ENCODE data around the gene GNG14.

The GNG14 gene

GRCh38 chr19:12668932-12669269, 18.9 kb upstream of the GNG14 start:
- H3K9me2 ChIP-seq (replicated peaks; ENCODE audit: low read depth, low read length): no peaks in the 10 kb centered on the region
- peaks cover 38% of the 10 kb centered on the region for H3K79me2 ChIP-seq (ENCODE audit: insufficient read depth, low read length)
- H3K4me3 ChIP-seq (ENCODE audit: low read length, poor library complexity, severe bottlenecking): peak overlapping the region; percentile 79

DNA sequence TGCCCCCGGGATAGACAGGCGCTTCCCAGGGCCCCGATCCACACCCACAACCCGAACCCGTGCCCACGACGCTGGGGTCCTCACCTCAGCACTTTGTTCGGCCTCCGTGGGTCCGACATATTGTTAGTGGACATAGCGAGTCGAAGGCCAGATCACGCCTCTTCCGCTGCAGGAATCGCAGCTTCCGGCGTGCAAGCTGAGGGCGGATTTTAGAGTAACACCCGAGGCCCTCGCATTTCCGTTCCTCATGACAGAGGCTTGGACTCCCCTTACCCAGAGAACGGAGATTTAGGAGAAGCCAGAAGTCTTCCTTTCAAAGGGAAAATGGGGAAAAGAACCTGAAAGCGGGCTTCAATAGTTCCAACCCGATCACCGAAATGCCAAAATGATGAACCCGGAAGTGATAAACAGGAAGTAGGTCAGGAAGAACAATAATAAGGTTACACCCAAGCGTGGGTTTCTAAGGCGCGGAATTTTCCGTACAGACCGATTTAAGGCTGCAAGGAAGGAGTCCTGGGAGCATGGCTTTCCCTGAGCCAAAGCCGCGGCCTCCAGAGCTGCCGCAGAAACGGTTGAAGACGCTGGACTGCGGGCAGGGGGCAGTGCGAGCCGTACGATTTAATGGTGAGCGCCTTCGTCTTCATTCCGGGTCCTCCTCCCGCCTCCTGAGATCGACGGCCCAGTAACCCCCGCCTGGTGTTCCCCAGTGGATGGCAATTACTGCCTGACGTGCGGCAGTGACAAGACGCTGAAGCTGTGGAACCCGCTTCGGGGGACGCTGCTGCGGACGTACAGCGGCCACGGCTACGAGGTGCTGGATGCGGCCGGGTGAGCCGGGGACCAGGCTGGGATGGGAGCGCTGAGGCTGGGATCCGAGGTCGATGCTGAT, 18.3 kb upstream of the GNG14 start:
- Histone ChIP-seq H3K36me3 (ENCODE audit: insufficient read depth, low read length) (peaks cover 11% of the 10 kb centered on the region; the same call in 1 of the 2 replicates), H3K9ac (ENCODE audit: low read depth, low read length, poor library complexity, severe bottlenecking) (peak overlapping the region; percentile 89), H3F3A (ENCODE audit: low read depth) (no peaks in the 10 kb centered on the region), H3K4me2 (ENCODE audit: low read depth, low read length, poor library complexity, severe bottlenecking) (peak overlapping the region; percentile 89), H4K20me1 (ENCODE audit: insufficient read depth, low read length, poor library complexity, severe bottlenecking) (peaks cover 13% of the 10 kb centered on the region), H3K9me3 (ENCODE audit: insufficient read depth, low read depth, low read length) (no peaks in the 10 kb centered on the region), H3K4me1 (ENCODE audit: insufficient read depth, low read length, poor library complexity, severe bottlenecking) (peaks cover 25% of the 10 kb centered on the region), H3K9me2 (replicated peaks; ENCODE audit: low read depth, low read length) (no peaks in the 10 kb centered on the region), H3K4me3 (ENCODE audit: low read length, poor library complexity, severe bottlenecking) (peak overlapping the region; percentile 79), H3K79me2 (ENCODE audit: insufficient read depth, low read length) (peaks cover 38% of the 10 kb centered on the region), H2AFZ (ENCODE audit: low read length) (peak overlapping the region; percentile 90), H3K27me3 (ENCODE audit: insufficient read depth, low read length, poor library complexity, severe bottlenecking) (no peaks in the 10 kb centered on the region)
- no peak for TF ChIP-seq EZH2phosphoT487 (IDR thresholded peaks at IDR 0.05; ENCODE audit: borderline replicate concordance)
- TF ChIP-seq CTCF (conservative IDR thresholded peaks at IDR 0.05; ENCODE audit: low read length): no peak

More at GRCh38 chr19:12668932-12669269, 18.9 kb upstream of the GNG14 start:
- Histone ChIP-seq H2AFZ (ENCODE audit: low read length) (peak overlapping the region; percentile 90), H4K20me1 (ENCODE audit: insufficient read depth, low read length, poor library complexity, severe bottlenecking) (peaks cover 13% of the 10 kb centered on the region), H3K9me3 (ENCODE audit: insufficient read depth, low read depth, low read length) (no peaks in the 10 kb centered on the region), H3F3A (ENCODE audit: low read depth) (no peaks in the 10 kb centered on the region), H3K9ac (ENCODE audit: low read depth, low read length, poor library complexity, severe bottlenecking) (peak overlapping the region; percentile 89), H3K4me2 (ENCODE audit: low read depth, low read length, poor library complexity, severe bottlenecking) (peak overlapping the region; percentile 89), H3K36me3 (ENCODE audit: insufficient read depth, low read length) (peaks cover 5% of the 10 kb centered on the region; the same call in 1 of the 2 replicates), H3K4me1 (ENCODE audit: insufficient read depth, low read length, poor library complexity, severe bottlenecking) (peaks cover 25% of the 10 kb centered on the region), H3K27me3 (ENCODE audit: insufficient read depth, low read length, poor library complexity, severe bottlenecking) (no peaks in the 10 kb centered on the region)
- TF ChIP-seq EZH2phosphoT487 (IDR thresholded peaks at IDR 0.05; ENCODE audit: borderline replicate concordance): no peak

GRCh38 chr19:12670159-12670928, 17.5 kb upstream of the GNG14 start:
- H3K36me3 ChIP-seq (ENCODE audit: insufficient read depth, low read length): peaks cover 17% of the 10 kb centered on the region; the same call in 1 of the 2 replicates
- peak overlapping the region; percentile 79 for H3K4me3 ChIP-seq (ENCODE audit: low read length, poor library complexity, severe bottlenecking)
- H3K4me1 ChIP-seq (ENCODE audit: insufficient read depth, low read length, poor library complexity, severe bottlenecking): peaks cover 25% of the 10 kb centered on the region
- peak overlapping the region; percentile 89 for H3K4me2 ChIP-seq (ENCODE audit: low read depth, low read length, poor library complexity, severe bottlenecking)
- no peaks in the 10 kb centered on the region for H3K9me2 ChIP-seq (replicated peaks; ENCODE audit: low read depth, low read length)
- H2AFZ ChIP-seq (ENCODE audit: low read length): peak overlapping the region; percentile 90; the same call in 1 of the 2 replicates
- TF ChIP-seq EZH2phosphoT487 (IDR thresholded peaks at IDR 0.05; ENCODE audit: borderline replicate concordance): no peak
- peak overlapping the region; percentile 89 for H3K9ac ChIP-seq (ENCODE audit: low read depth, low read length, poor library complexity, severe bottlenecking)
- H3K9me3 ChIP-seq (ENCODE audit: insufficient read depth, low read depth, low read length): no peaks in the 10 kb centered on the region
- H4K20me1 ChIP-seq (ENCODE audit: insufficient read depth, low read length, poor library complexity, severe bottlenecking): peaks cover 13% of the 10 kb centered on the region
- H3F3A ChIP-seq (ENCODE audit: low read depth): no peaks in the 10 kb centered on the region
- no peaks in the 10 kb centered on the region for H3K27me3 ChIP-seq (ENCODE audit: insufficient read depth, low read length, poor library complexity, severe bottlenecking)
- peaks cover 38% of the 10 kb centered on the region for H3K79me2 ChIP-seq (ENCODE audit: insufficient read depth, low read length)

DNA sequence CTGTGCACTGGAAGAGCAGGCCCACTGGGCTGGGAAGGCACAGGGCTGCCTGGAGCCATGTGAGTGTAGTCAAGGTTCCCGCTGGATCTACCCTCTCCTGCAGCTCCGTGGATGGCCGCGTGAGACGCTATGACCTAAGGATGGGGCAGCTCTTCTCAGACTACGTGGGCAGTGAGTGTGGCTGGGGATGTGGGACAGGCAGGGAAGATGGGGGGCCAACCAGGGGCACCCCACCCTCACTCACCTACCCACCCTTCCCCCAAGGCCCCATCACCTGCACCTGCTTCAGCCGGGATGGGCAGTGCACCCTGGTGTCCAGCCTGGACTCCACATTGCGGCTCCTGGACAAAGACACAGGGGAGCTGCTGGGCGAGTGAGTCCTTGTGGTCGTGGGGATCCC, 15.1 kb upstream of the GNG14 start:
- H3K4me3 ChIP-seq (ENCODE audit: low read length, poor library complexity, severe bottlenecking): no peak overlapping the region
- no peaks in the 10 kb centered on the region for H3K27me3 ChIP-seq (ENCODE audit: insufficient read depth, low read length, poor library complexity, severe bottlenecking)
- H3K9me3 ChIP-seq (ENCODE audit: insufficient read depth, low read depth, low read length): no peaks in the 10 kb centered on the region
- peaks cover 17% of the 10 kb centered on the region for H4K20me1 ChIP-seq (ENCODE audit: insufficient read depth, low read length, poor library complexity, severe bottlenecking)
- no peak overlapping the region for H3K4me2 ChIP-seq (ENCODE audit: low read depth, low read length, poor library complexity, severe bottlenecking)
- H3K9ac ChIP-seq (ENCODE audit: low read depth, low read length, poor library complexity, severe bottlenecking): no peak overlapping the region
- TF ChIP-seq CTCF (conservative IDR thresholded peaks at IDR 0.05; ENCODE audit: low read length): no peak
- TF ChIP-seq EZH2phosphoT487 (IDR thresholded peaks at IDR 0.05; ENCODE audit: borderline replicate concordance): no peak
- H3K4me1 ChIP-seq (ENCODE audit: insufficient read depth, low read length, poor library complexity, severe bottlenecking): peaks cover 11% of the 10 kb centered on the region
- no peaks in the 10 kb centered on the region for H3F3A ChIP-seq (ENCODE audit: low read depth)
- peaks cover 36% of the 10 kb centered on the region; the same call in 1 of the 2 replicates for H3K36me3 ChIP-seq (ENCODE audit: insufficient read depth, low read length)
- no peak overlapping the region for H2AFZ ChIP-seq (ENCODE audit: low read length)
- no peaks in the 10 kb centered on the region for H3K9me2 ChIP-seq (replicated peaks; ENCODE audit: low read depth, low read length)
- peaks cover 25% of the 10 kb centered on the region for H3K79me2 ChIP-seq (ENCODE audit: insufficient read depth, low read length)
